ENCODE measurements around the gene CORO2B.

GRCh38 chr15:68729789-68730411, 151.1 kb downstream of the CORO2B start:
- TF ChIP-seq CTCF (conservative IDR thresholded peaks at IDR 0.05) (no peak), EZH2 (IDR thresholded peaks at IDR 0.05; ENCODE audit: low read depth) (no peak)

Data from PC-9 (cell line).